Trophoblast cell (in vitro differentiated cells and primary cell): ENCODE results near the gene ANKHD1.

ENCODE experiments used
- DNase-seq, 2 donors: peaks; one replicate each; pipeline ENCODE4 v3.0.0-alpha.2; 2016
- H2AFZ ChIP-seq: 2 replicates; pipeline ENCODE4 v1.6.1; 2013; ENCODE audit warnings: low read length, moderate library complexity, mild to moderate bottlenecking; ENCODE audit not compliant: insufficient read depth, poor library complexity
- H2AK5ac ChIP-seq: 2 replicates; pipeline ENCODE4 v1.6.1; 2013; ENCODE audit warnings: mild to moderate bottlenecking, low read length
- H2BK120ac ChIP-seq: 2 replicates; pipeline ENCODE4 v1.6.1; 2013; ENCODE audit warnings: low read length, mild to moderate bottlenecking, moderate library complexity; ENCODE audit not compliant: insufficient read depth, poor library complexity
- H2BK12ac ChIP-seq: 2 replicates; pipeline ENCODE4 v1.6.1; 2013; ENCODE audit warnings: mild to moderate bottlenecking, low read length, moderate library complexity
- H2BK5ac ChIP-seq: 2 replicates; pipeline ENCODE4 v1.6.1; 2013; ENCODE audit warnings: low read length, low read depth, moderate library complexity, mild to moderate bottlenecking; ENCODE audit not compliant: poor library complexity
- H3K14ac ChIP-seq: 2 replicates; pipeline ENCODE4 v1.6.1; 2013; ENCODE audit warnings: mild to moderate bottlenecking, low read length
- H3K18ac ChIP-seq: 2 replicates; pipeline ENCODE4 v1.6.1; 2013; ENCODE audit warnings: mild to moderate bottlenecking, low read length
- H3K23ac ChIP-seq: 2 replicates; pipeline ENCODE4 v1.6.1; 2013; ENCODE audit warnings: low read length
- H3K27ac ChIP-seq: 2 replicates; pipeline ENCODE4 v1.5.1; 2013; ENCODE audit warnings: low read depth, mild to moderate bottlenecking, inconsistent platforms, low read length, moderate library complexity
- H3K27me3 ChIP-seq: 2 replicates; pipeline ENCODE4 v1.6.1; 2013; ENCODE audit warnings: inconsistent platforms, mild to moderate bottlenecking, low read length, moderate library complexity; ENCODE audit not compliant: insufficient read depth
- H3K36me3 ChIP-seq, 2 experiments: 1 replicate in 1 of 2; 2 replicates in 1 of 2; pipeline ENCODE4 v1.6.1; 2013; ENCODE audit warnings: low read length in 2 of 2, mild to moderate bottlenecking in 2 of 2, moderate library complexity in 1 of 2; ENCODE audit not compliant: insufficient read depth in 2 of 2, control insufficient read depth in 1 of 2
- H3K4ac ChIP-seq: 2 replicates; pipeline ENCODE4 v1.6.1; 2013; ENCODE audit warnings: low read depth, mild to moderate bottlenecking, low read length, moderate library complexity
- H3K4me1 ChIP-seq, 2 experiments: 1 replicate in 1 of 2; 2 replicates in 1 of 2; pipeline ENCODE4 v1.6.1; 2013; ENCODE audit warnings: low read length in 2 of 2, mild to moderate bottlenecking in 2 of 2, moderate library complexity in 1 of 2; ENCODE audit not compliant: insufficient read depth in 2 of 2, control insufficient read depth in 1 of 2
- H3K4me2 ChIP-seq: 2 replicates; pipeline ENCODE4 v1.6.1; 2013; ENCODE audit warnings: inconsistent platforms, mild to moderate bottlenecking, low read length, moderate library complexity
- H3K4me3 ChIP-seq: 2 replicates; pipeline ENCODE4 v1.5.1; 2013; ENCODE audit warnings: mild to moderate bottlenecking, low read depth, low read length, inconsistent platforms
- H3K79me1 ChIP-seq: one replicate; pipeline ENCODE4 v1.6.1; 2013; ENCODE audit warnings: low read length
- H3K79me2 ChIP-seq: 2 replicates; pipeline ENCODE4 v1.6.1; 2013; ENCODE audit warnings: low read length, mild to moderate bottlenecking; ENCODE audit not compliant: control insufficient read depth, insufficient read depth, poor library complexity
- H3K9ac ChIP-seq: 2 replicates; pipeline ENCODE4 v1.6.1; 2013; ENCODE audit warnings: mild to moderate bottlenecking, low read length
- H3K9me3 ChIP-seq: 2 replicates; pipeline ENCODE4 v1.6.1; 2013; ENCODE audit warnings: low read depth, mild to moderate bottlenecking, control low read depth, inconsistent platforms, low read length; ENCODE audit not compliant: insufficient read depth
- H4K12ac ChIP-seq: 2 replicates; pipeline ENCODE4 v1.6.1; 2013; ENCODE audit warnings: low read depth, mild to moderate bottlenecking, low read length, moderate library complexity
- H4K8ac ChIP-seq: 2 replicates; pipeline ENCODE4 v1.6.1; 2013; ENCODE audit warnings: low read depth, mild to moderate bottlenecking, low read length, moderate library complexity
- H4K91ac ChIP-seq: one replicate; pipeline ENCODE4 v1.6.1; 2013; ENCODE audit warnings: low read depth, mild to moderate bottlenecking, low read length, moderate library complexity
- WGBS: extraction: QIAGEN DNeasy Blood & Tissue Kit; methylation state at CpG from one replicate; pipeline ENCODE4 v1.1.7; 2013; ENCODE audit warnings: missing lambda C conversion rate; ENCODE audit not compliant: insufficient read length, insufficient coverage; ENCODE audit errors: extremely low coverage; 5-methylcytosine and 5-hydroxymethylcytosine counted together

The ANKHD1 gene

GRCh38 chr5:140509898-140510297, 108.3 kb downstream of the ANKHD1 start:
- H3K14ac ChIP-seq, result no peak overlapping the region
- WGBS, result no CpG with 5 or more reads among the region's 4 CpGs
- no peaks in the 10 kb centered on the region for H3K79me1 ChIP-seq
- no peak overlapping the region for H4K91ac ChIP-seq
- peaks cover 31 to 33% of the 10 kb centered on the region in 2 experiments for H3K36me3 ChIP-seq
- H2BK120ac ChIP-seq, result no peak overlapping the region
- DNase-seq, result no peak
- H3K9ac ChIP-seq, result no peak overlapping the region
- no peak overlapping the region for H4K12ac ChIP-seq
- no peaks in the 10 kb centered on the region for H3K79me2 ChIP-seq
- H3K4me3 ChIP-seq, result no peak overlapping the region
- H3K27me3 ChIP-seq, result no peaks in the 10 kb centered on the region
- H3K23ac ChIP-seq, result no peak overlapping the region
- no peak overlapping the region for H3K18ac ChIP-seq
- H2BK12ac ChIP-seq, result no peak overlapping the region
- no peak overlapping the region for H2BK5ac ChIP-seq
- no peak overlapping the region for H2AFZ ChIP-seq
- H3K4me1 ChIP-seq, result no peaks in the 10 kb centered on the region
- H4K8ac ChIP-seq, result no peak overlapping the region
- H3K9me3 ChIP-seq, result no peaks in the 10 kb centered on the region
- no peak overlapping the region for H3K4me2 ChIP-seq
- H3K27ac ChIP-seq, result no peak overlapping the region
- H2AK5ac ChIP-seq, result no peak overlapping the region
- H3K4ac ChIP-seq, result no peak overlapping the region

DNA sequence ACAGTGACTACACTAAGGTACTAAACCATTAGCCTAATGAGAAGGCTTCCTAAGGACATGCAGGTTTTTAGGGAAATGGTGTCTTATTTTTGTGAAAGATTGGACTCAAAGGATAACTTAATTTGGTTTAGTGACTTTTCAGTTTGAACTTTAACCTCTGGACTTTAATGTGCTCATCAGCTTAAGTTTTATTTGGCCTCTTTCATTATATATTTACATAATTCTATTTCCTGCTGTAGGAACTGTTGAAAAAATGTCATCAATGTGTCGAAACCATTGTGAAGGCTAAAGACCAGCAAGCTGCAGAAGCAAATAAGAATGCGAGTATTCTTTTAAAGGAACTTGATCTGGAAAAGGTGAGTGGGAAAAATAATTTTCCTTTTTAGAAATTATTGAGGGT, 111.5 kb downstream of the ANKHD1 start:
- H2BK120ac ChIP-seq, result no peak overlapping the region
- H3K9ac ChIP-seq, result no peak overlapping the region
- H4K8ac ChIP-seq, result no peak overlapping the region
- no peaks in the 10 kb centered on the region for H3K79me1 ChIP-seq
- H3K14ac ChIP-seq, result no peak overlapping the region
- H3K27ac ChIP-seq, result no peak overlapping the region
- H3K4me3 ChIP-seq, result no peak overlapping the region
- H3K9me3 ChIP-seq, result no peaks in the 10 kb centered on the region
- H3K4ac ChIP-seq, result no peak overlapping the region
- no peak overlapping the region for H4K12ac ChIP-seq
- no peak overlapping the region for H2BK5ac ChIP-seq
- H2AFZ ChIP-seq, result no peak overlapping the region
- H3K27me3 ChIP-seq, result no peaks in the 10 kb centered on the region
- H2AK5ac ChIP-seq, result no peak overlapping the region
- WGBS, result no CpG with 5 or more reads among the region's 2 CpGs
- no peak for DNase-seq
- H3K4me2 ChIP-seq, result no peak overlapping the region
- H3K23ac ChIP-seq, result no peak overlapping the region
- H3K36me3 ChIP-seq, result peaks cover 23 to 28% of the 10 kb centered on the region in 2 experiments
- H3K79me2 ChIP-seq, result no peaks in the 10 kb centered on the region
- no peak overlapping the region for H4K91ac ChIP-seq
- no peak overlapping the region for H2BK12ac ChIP-seq
- H3K18ac ChIP-seq, result no peak overlapping the region
- H3K4me1 ChIP-seq, result no peaks in the 10 kb centered on the region

- H3K27ac ChIP-seq, result no peak overlapping the region
- no peak overlapping the region for H4K12ac ChIP-seq
- no peaks in the 10 kb centered on the region for H3K79me1 ChIP-seq
- peaks cover 18 to 20% of the 10 kb centered on the region in 2 experiments for H3K36me3 ChIP-seq
- no peak overlapping the region for H3K4me3 ChIP-seq
- no peak overlapping the region for H3K9ac ChIP-seq
- H2BK120ac ChIP-seq, result no peak overlapping the region
- no peak overlapping the region for H3K4me2 ChIP-seq
- no peaks in the 10 kb centered on the region for H3K27me3 ChIP-seq
- DNase-seq, result no peak
- no peak overlapping the region for H4K8ac ChIP-seq
- H2AFZ ChIP-seq, result no peak overlapping the region
- H3K4ac ChIP-seq, result no peak overlapping the region
- H3K79me2 ChIP-seq, result no peaks in the 10 kb centered on the region
- WGBS, result no CpG with 5 or more reads among the region's 2 CpGs
- no peak overlapping the region for H2AK5ac ChIP-seq
- H3K23ac ChIP-seq, result no peak overlapping the region
- H2BK12ac ChIP-seq, result no peak overlapping the region
- no peaks in the 10 kb centered on the region for H3K9me3 ChIP-seq
- no peak overlapping the region for H3K14ac ChIP-seq
- H3K18ac ChIP-seq, result no peak overlapping the region
- no peak overlapping the region for H2BK5ac ChIP-seq
- H3K4me1 ChIP-seq, result no peaks in the 10 kb centered on the region
- H4K91ac ChIP-seq, result no peak overlapping the region
Measured at GRCh38 chr5:140524003-140524402, 122.4 kb downstream of the ANKHD1 start.

GRCh38 chr5:140540227-140540626, 138.6 kb downstream of the ANKHD1 start:
- Histone ChIP-seq H3K18ac (no peak overlapping the region), H3K79me2 (no peaks in the 10 kb centered on the region), H2BK120ac (no peak overlapping the region), H4K8ac (no peak overlapping the region), H3K79me1 (no peaks in the 10 kb centered on the region), H2BK5ac (no peak overlapping the region), H2BK12ac (no peak overlapping the region), H3K23ac (no peak overlapping the region), H3K9me3 (no peaks in the 10 kb centered on the region), H3K27me3 (no peaks in the 10 kb centered on the region), H3K4me3 (no peak overlapping the region), H4K12ac (no peak overlapping the region), H3K36me3 (peaks cover 16 to 23% of the 10 kb centered on the region in 2 experiments), H3K4ac (no peak overlapping the region), H2AFZ (no peak overlapping the region), H2AK5ac (no peak overlapping the region), H3K14ac (no peak overlapping the region), H3K27ac (no peak overlapping the region), H4K91ac (no peak overlapping the region), H3K9ac (no peak overlapping the region), H3K4me1 (no peaks in the 10 kb centered on the region), H3K4me2 (no peak overlapping the region)
- no CpG with 5 or more reads among the region's 1 CpG for WGBS
- no peak for DNase-seq
